ENCODE measurements around the gene HNRNPU.

DNA sequence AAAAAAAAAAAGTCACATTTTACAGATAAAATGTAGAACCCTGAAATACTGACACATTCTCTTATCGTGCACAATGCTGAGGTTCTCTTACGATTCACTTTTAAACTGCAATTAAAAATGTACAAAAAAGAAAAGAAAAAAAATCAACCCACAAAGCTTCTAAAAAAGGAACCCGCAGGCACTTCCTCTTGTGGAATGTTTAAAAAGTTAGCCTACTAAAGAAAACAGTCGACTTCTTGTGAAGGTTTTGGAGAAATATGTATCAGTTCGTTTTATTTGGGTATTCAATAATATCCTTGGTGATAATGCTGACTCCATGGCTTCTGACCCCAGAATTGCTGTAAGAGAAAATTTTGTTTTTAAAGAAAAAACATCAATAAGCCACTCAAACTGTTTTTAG is 10.2 kb downstream of the HNRNPU start:
- TF ChIP-seq CTCF (IDR thresholded peaks at IDR 0.05) (no peak), POLR2A (IDR thresholded peaks at IDR 0.05) (no peak)
